ENCODE results near the gene KLRG1.

GRCh38 chr12:8958066-8958465, 31.3 kb upstream of the KLRG1 start:
- no peak for TF ChIP-seq CTCF (conservative IDR thresholded peaks at IDR 0.05 in 1 of 2, IDR thresholded peaks at IDR 0.05 in 1 of 2; ENCODE audit: extremely low read depth in 1 of 2, insufficient read depth in 1 of 2, low read depth in 1 of 2, low read length in 2 of 2)
- no peak for TF ChIP-seq EZH2 (IDR thresholded peaks at IDR 0.05; ENCODE audit: borderline replicate concordance, low read length)

Data from mammary epithelial cell (primary cell).